GDM1 (cell line): Measurements from ENCODE around the gene LYRM7.
"Not testable (repeated sequence)": the region's sequence is repeated elsewhere in the genome, so short reads cannot be mapped to it uniquely, and the experiment has no call there.

Experiments
- DNase-seq: peaks from one replicate; lab custom pipeline; 2025; lab: John Stamatoyannopoulos, UW

LYRM7 gene

GRCh38 chr5:131180407-131180806 is 9.7 kb downstream of the LYRM7 start:
- no peak for DNase-seq

DNA sequence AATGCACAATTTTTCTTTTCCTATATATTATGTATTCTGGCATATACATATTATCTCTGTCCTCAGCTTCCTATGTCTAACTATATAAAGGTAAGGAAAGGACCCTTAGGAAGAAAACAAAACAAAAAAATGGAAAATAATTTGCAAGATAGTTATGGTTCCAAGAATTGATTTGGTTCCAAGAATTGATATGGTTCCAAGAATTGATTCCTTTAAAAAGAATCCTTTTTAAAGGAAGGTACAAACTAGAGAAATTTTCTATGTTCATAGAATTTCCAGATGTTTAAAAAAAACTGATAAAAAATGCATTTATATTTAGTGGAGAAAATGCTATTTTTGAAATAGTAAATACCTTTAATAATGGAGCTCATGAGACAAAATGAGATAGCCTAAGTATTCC is 12.1 kb downstream of the LYRM7 start:
- DNase-seq, result no peak

DNA sequence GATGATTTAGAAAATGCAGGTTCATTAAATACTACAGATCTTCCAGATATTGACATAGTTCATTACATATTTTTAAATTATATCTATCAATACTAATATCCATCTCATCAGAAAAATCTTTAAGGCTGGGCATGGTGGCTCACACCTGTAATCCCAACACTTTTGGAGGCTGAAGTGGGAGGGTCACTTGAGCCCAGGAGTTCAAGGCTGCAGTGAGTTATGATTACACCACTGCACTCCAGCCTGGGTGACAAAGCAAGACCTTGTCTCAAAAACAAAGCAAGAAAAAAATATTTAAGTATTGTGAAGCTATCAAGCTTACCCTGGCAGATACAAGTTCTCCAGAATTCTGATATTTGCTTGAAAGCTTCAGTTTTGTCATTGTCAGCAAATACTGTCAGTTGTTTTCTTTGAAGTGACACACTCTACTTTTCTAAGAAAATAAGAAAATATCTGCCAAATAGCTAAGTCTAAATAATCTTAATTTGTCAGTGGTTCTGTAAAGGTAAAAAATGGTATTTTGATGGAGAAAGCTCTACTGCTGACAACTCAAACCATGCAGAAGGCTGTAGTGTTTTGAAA is 14.9 kb downstream of the LYRM7 start:
- DNase-seq, result no peak

DNA sequence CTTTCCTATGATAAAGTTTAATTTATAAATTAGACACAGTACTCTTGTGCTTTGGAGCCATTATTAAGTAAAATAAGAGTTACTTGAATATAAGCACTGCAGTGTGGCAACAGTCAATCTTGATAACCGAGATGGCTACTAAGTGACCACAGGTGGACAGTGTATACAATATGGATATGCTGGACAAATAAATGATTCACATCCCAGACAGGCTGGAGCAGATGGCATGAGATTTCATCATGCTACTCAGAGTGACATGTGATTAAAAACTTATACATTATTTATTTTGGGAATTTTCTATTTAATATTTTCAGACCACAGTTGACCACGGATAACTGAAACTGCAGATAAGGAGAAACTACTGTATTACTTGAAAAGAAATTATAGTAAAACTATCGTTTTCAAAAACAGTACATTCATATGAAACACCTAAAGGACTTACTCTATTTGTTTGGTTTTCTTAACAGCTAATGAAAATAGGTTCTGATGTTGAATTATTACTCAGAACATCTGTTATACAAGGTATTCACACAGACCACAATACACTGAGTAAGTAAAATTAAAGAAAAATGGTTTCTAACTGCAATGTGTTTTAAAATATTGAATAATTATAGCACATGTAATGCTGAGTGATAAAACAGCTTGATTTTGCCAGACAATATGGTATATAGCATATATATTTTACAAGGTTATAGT is 16.0 kb downstream of the LYRM7 start:
- no peak for DNase-seq

- DNase-seq, result no peak
Measured at GRCh38 chr5:131193106-131193505, 22.4 kb downstream of the LYRM7 start.

DNA sequence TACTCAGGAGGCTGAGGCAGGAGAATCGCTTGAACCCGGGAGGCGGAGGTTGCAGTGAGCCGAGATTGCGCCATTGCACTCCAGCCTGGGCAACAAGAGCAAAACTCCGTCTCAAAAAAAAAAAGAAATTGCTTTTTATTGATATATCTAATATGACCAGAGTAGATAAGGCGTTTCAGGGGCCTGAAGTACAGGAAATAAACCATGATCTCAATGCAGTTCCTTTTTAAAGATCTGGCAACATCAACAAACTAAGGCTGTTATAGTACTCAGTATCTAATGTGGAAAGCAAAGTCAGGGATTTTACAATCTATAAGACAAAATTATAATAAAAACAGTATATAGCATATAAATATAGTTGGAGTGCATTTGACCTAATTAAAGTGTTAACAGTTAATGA is 23.2 kb downstream of the LYRM7 start:
- not testable (repeated sequence) for DNase-seq

- no peak for DNase-seq
Measured at GRCh38 chr5:131194725-131195124, 24.0 kb downstream of the LYRM7 start.

DNA sequence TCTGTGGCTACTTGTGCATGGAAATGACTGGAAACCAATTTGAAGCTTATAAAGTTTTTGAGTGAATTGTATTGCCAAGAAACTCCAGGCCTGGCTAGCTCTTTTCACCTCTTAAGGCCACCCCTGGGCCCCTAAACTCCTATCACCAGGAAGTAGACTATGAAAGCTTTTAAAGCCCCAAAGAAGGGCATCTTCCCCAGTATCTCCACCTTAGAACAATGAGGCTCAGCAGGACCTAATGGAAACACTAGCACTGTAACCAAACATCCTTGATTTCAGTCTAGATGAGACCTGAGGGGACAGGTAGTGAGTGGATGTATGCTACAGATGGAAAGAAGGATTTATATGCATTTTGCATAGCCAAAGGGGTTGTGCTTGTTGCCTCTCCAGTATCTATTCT is 25.0 kb downstream of the LYRM7 start:
- no peak for DNase-seq

- no peak for DNase-seq
Measured at GRCh38 chr5:131196331-131196730, 25.6 kb downstream of the LYRM7 start.

- DNase-seq, result no peak
Measured at GRCh38 chr5:131198625-131199024, 27.9 kb downstream of the LYRM7 start.

DNA sequence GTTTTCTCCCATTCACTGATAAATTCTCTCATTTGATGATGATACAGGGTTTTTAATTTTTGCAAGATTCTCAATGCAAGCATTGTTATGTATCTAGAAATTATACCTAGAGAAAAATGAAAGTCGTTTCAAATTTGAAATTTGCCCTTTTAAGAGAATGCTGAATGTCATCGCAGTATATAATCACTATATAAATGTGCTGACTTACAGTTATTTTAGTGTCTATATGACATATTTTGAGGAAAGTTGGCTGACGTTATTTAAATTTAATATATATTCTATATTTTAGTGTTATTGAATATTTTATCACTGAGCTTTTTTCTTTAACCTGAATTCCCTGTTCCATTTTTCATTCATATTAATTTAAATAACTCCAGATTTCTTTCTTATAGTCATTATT is 29.8 kb downstream of the LYRM7 start:
- no peak for DNase-seq

DNA sequence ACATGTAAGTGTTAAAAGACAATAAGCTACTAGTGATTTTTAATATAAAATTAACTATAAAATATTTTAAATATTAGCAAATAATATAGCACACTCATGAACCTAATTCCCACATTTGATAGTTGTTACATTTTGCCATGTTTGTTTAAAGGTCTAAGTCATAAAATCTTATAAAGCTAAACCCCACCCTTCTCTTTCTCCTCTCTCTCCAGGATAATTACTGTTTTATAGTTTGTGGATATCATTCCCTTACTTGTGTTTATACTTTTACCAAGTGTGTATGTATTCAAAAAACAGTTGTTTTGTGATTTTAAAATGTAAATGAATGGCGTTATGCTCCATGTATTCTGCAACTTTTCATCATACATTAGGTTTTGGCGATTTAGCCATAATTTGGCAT is 34.2 kb downstream of the LYRM7 start:
- no peak for DNase-seq

DNA sequence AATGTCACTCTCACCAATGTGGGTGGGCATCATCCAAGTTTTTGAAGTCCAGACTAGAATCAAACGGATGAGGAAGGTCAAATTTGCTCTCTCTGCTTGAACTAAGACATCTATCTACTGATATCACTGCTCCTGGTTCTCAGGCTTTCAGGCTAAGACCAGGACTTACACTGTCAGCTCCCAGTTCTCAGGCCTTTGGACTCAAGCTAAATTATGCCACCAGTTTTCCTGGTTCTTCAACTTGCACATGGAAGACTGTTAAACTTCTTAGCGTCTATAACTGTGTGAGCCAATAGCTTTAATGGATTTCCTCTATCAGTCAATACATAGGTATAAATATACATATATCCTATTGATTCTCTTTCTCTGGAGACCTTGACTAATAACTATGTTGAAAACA is 35.3 kb downstream of the LYRM7 start:
- no peak for DNase-seq

DNA sequence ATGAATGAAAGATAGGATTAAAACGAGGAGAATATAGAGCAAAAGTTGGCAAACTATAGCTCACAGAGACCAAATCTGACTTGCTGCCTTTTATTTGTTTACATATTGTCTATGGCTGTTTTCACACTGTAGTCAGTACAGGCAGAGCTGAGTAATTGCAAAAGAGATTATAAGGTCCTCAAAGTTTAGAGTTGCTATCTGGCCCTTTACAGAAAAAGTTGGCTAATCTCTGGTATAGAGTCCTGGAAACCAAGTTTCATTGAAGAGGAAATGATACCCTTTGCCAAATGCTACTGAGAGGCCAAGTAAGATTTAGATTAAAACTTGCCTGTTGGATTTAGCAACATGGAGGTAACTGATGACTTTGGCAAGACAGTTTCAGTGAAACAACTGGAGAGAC is 36.0 kb downstream of the LYRM7 start:
- no peak for DNase-seq

- no peak for DNase-seq
Measured at GRCh38 chr5:131209175-131209505, 38.4 kb downstream of the LYRM7 start.

DNA sequence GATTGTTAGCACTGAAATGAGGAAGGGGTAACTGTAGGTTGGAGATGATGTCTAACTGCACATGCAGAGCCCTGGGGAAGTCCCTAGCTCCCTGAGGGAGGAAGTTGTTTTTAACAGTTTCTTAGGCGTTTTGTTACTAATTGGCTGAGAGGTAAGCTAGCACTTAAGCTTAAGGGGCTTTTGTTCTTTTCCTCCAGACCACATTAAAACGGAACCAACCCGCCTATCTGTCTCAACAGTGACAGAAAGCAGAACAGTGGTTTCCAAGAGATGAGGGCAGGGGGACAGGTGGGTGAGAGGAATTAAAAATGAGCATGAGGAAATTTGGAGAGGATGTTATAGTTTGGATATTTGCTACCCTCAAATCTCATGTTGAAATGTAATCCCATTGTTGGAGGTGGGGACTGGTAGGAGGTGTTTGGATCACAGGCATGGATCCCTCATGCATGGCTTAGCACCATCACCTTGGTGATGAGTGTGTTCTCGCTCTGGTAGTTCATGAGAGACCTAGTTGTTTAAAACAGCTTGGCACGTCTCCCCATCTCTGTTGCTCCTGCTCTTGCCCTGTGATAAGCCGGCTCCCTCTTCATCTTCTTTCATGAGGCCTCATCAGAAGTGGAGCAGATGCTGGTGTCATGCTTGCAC is 38.9 kb downstream of the LYRM7 start:
- DNase-seq, result peak; percentile 77

DNA sequence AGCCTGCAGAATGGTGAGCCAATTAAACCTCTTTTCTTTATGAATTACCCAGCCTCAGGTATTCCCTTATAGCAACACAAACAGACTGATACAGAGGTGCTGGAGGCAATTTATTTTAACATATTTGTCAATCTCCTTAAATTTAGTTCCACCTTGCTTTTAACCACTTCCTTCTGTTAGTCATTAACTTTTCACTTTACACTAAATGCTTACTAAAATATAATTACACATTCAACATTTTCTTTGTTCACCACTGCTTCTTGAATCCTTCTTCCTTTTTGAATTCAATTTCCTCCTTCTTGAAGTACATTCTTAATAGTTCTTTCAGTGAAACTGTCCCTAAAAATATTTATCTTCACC is 39.4 kb downstream of the LYRM7 start:
- DNase-seq, result no peak

GRCh38 chr5:131211669-131212068 is 40.9 kb downstream of the LYRM7 start:
- DNase-seq, result no peak

- DNase-seq, result no peak
Measured at GRCh38 chr5:131212471-131213021, 41.8 kb downstream of the LYRM7 start.

GRCh38 chr5:131214609-131215227 is 44.0 kb downstream of the LYRM7 start:
- DNase-seq, result no peak

GRCh38 chr5:131217791-131218190 is 47.0 kb downstream of the LYRM7 start:
- DNase-seq, result no peak

DNA sequence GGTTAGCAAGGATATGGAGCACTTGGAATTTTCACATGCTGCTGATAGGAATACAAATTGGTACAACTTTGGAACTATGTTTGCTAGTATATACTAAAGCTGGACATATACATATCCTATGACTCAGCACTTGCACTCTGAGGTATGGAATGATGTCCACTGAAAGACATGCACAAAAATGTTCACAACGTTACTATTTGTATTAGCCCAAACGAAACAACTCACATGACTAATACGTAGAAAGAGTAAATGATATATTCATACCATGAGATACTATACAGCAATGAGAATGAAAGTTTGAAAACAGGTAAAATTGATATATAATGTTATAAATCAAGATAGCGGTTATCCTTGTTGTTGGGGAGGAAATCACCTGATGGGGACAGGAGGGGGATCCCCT is 47.6 kb downstream of the LYRM7 start:
- no peak for DNase-seq

DNA sequence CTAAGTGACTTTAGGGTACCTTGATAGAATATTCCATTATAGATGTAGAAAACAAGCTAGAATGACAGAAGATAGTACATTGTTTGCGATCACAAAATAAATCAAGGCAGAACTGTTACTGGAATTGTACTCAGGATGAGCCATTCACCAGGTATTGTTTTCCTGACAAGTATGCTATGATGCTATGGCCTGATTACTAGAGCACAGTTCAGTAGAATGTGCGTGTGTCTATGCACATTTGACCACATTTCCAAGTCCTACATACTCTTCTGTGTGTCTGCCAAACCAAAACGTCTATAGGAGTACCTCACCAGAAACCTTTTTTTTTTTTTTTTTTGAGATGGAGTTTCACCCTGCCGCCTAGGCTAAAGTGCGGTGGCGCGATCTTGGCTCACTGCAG is 49.8 kb downstream of the LYRM7 start:
- no peak for DNase-seq
